Raji (cell line): ENCODE measurements around the gene RNF32.

Source experiments
- POLR2A ChIP-seq: IDR thresholded peaks from 2 replicates; pipeline ENCODE4 v1.6.1; 2011; ENCODE audit warnings: low read depth, low read length, control low read depth; ENCODE audit not compliant: insufficient read depth

Gene RNF32

DNA sequence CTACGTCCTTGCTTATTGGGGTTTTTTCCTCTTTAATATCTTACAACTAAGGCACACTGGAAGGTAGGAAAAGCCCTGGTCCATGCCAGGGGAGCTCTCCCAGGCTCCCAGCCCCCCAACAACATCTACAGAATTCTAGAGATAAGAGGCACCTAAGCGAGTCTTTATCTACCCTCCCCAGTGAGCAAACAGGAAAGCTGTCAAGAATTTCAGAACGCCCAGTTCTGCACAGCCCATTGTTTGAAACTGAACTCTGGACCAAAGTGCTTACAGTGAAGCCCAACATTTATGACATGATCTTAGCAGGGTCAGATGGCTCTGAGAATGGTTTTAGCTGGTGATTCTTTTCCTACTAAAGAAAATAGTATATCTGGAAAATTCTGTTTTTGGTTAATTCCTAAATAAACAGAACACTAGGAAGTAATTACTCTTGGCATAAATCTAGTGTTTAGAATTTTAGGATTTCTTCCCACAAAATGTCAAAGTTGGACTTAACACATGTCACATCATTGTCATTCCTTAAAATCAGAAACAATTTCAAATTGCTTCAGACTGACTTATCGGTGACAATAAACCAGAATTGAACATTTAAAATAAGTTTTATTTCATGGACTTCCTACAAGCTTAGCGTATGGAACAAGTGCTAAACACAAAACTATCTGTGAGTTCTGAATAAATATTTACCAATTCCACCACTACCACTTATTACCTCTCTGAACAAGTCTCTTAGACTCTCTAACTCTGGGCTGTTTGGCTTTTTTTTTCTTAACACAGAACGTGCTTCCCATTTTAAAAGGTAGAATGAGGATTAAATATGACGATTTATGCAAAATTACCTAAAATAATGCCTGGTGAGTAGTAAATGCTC is 31.3 kb upstream of the RNF32 start:
- TF ChIP-seq POLR2A, result no peak

DNA sequence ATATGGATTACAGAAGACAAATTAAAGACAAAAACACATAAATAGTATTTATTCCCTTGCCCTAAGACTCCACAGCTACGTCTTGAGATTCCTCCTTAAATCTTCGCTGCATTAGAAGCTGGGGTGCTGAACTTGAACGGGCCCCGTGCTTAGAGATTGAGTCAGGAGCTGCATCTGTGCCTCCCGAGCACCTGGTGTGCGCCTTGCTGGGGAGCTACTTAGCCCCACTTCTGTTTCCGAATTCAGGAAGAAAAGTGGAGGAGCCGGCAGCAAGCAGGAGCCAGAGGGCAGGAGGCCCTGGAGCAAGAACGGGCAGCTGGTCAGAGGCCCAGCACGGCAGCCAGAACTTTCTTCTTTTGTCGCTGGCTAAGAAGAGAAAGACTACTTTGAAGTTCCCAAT is 30.4 kb upstream of the RNF32 start:
- no peak for TF ChIP-seq POLR2A

DNA sequence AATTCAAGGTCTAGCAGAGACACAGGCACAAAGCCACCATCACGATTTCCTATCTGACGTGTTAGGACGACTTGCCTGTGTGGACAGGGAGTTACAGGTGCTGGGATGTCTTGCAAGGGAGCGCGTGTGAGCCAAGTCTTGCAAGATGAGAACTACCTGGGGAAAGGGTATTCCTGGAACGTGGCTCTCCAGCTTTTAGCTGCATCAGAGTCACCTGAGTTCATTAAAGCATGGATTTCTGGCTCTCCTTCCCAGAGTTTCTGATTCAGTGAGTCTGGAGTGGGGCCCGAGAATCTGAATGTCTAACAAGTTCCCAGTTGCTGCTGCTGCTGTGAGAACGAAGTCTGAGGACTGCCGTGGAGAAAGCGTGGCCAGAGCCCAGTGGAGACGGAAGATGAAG is 30.0 kb upstream of the RNF32 start:
- TF ChIP-seq POLR2A, result no peak

DNA sequence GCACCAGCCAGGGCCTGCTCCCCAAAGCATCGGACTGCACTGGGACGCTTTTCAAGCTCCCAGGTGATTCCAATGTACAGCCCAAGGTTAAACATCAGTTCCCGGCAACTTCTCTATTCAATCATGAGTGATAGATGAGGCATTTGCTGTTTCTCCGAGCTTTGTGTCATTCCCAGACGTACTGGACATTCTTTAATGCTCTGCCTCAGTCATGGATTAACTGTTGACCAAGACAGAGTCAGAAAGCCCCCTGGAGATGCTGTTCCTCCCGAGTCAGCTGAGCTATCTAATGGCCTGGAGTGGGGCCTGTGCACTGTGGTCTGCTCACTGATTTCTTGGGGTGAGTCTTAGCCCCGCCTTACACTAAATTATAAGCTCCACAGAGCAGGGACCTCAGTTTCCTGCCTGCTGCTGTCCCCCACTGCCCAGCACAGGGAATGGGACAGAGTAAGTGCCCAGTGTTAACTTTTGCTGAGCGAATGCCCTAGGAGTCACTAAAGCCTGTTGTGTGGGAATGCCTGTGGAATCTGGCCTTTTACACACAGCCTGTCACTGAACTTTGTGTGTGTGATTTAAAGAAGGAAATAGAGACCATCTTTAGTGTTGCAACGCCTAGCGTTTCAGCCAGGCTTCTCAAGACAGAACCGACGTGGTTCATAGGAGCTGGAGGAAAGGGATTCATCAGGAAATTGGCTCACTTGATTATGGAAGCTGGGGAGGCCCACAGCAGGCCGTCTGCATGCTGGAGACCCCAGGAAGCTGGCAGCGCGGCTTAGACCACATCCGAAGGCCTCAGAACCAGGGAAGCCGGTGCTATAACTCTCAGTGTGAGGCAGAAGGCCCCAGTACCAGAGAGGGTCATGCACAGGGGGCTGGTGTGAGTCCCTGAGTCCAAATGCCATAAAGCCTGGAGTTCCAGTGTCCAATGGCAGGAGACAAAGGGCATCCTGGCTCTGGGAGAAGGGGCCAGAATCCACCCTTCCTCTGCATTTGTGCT is 29.3 kb upstream of the RNF32 start:
- no peak for TF ChIP-seq POLR2A

DNA sequence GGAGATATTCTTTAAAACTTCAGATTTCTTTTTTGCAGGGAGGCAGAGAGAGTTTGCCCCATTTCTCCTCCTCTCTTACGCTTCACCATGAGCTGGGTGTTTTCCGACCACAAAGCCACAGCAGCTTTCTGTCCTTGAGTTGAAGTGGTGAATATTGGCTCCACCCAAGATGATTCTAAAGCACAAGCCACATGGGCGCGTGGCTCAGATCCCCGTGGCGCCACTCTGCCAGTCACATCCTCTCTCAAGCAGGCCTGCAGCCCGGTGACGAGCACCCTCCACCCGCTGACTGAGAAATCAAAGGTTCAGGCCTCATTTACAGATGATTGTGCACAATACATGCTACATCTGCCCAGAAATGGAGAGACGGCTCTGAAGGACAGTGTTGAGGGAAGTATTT is 27.6 kb upstream of the RNF32 start:
- TF ChIP-seq POLR2A, result no peak

DNA sequence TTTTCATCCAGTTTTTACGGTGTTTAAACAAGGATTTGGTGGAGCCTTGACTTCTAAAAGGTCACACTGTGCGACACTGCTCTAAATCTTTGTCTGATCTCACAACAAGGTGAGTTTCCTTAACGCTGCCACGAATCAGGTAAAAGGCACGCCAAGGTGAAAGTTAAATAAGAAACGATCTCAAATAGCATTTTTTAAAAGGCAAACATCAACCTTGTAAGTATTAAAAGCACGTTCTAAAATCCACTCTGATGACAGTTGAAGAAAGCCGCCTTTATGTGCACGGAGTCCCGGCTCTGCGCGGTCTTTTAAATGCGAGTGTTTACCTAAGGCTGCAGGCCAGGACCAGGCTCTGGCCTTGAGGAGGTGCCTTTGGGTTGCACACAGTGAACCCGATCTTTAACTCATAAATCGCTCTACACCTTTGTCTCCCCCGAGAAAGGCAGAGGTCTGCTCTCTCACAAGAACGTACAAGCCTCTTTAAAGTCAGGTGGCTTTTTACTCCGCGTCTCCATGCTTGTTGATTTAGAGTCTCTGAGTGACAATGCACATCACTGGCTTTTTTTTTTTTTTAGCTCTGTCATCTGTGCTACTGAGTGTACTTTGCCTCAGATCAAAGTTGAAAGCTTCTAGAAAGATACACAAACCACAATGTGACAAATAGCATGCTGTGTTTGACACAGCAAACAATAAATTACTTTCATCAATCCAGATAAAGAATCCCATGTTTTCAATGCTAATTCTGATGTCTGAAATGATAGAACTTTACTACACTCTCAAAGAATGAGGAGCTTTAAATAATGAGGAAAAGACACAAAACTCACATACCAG is 25.9 kb upstream of the RNF32 start:
- no peak for TF ChIP-seq POLR2A

DNA sequence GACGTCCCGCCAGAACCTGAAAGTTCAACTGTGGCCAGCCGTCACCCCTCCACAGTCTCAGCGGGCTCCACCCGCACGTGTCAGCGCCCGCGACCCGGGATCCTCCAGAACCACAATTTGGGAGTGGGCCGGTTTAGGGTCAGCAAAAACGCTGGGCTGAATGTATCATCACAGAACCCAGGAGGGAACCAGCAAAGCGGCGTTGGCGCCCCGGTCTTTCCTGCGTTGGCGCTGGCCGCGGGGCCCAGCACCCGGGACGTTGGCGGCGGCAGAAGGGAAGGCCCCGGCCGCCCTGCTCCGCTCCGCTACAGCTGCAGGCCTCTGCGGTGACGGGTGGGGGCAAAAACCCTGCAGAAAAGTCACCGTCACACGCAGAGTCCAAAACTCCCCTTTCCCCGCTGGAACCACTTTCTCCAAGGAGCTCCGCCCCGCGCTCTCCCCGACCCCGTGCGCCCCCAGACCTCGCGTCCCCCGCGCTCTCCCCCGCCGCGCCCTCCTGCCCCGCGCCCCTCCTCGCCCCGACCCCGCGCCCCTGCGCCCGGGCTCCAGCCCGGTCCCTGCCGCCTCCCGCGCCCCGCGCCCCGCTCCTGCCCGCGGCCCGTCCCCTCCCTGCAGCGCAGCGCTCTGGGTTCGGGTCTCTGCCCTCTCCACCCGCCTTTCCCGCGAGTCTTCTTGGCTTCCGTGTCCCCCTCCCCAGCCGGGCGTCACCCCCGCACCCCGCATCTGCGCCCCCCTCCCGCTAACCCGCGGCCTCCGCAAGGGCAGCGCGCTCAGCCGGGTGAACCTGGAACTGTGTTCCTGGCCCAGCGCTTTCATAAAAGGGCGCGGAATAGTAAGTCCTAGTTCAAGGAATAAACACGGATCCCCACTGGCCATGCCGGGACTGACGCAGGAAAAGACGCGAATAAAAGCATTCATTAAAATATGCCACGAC is 24.0 kb upstream of the RNF32 start:
- no peak for TF ChIP-seq POLR2A

DNA sequence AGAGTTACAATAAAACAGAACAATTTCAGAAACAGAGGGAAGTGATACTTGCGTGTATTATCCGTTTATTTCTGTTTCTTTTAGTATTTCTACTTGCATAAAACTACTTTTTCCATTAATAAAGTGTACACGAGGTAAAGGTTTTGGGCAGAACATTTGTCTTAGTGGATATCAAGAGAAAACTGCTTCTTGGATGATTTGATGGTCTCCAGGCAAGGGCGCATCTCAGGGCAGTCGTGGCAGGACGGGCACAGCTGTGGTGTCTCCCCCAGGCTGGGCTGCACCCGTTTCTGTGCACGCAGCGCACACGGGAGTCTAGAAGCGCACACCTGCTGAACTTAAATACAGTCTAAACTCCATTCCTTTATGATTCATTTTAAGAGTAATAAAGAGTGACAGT is 23.4 kb upstream of the RNF32 start:
- TF ChIP-seq POLR2A, result no peak

DNA sequence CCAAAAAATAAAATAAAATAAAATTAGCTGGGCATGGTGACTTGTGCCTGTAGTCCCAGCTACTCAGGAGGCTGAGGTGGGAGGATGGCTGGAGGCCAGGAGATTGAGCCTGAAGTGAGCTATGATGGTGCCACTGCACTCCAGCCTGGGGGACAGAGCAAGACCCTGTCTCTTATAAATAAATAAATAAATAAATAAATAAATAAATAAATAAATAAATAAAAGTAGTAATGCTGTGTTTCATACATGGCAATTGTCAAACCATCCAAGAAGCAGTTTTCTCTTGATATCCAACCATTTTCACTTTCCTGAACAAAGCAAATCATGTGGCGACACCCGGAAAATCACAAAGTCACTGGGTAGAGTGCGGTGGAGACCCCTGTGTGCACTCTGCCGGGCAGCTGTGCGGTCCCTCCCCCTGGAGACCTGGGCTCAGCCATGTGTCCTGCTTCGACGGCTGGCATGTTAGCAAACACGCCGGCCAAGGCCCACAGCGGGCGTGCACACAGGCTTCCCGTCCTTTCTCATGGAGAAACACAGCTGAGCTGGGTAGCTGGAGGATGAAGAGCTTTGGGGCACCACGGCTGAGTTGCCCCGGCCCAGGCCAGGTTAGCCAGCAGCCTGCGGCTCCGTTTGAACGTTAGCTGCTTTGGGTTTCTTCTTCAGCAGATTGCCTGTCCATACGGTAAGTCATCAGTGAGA is 22.3 kb upstream of the RNF32 start:
- TF ChIP-seq POLR2A, result no peak

DNA sequence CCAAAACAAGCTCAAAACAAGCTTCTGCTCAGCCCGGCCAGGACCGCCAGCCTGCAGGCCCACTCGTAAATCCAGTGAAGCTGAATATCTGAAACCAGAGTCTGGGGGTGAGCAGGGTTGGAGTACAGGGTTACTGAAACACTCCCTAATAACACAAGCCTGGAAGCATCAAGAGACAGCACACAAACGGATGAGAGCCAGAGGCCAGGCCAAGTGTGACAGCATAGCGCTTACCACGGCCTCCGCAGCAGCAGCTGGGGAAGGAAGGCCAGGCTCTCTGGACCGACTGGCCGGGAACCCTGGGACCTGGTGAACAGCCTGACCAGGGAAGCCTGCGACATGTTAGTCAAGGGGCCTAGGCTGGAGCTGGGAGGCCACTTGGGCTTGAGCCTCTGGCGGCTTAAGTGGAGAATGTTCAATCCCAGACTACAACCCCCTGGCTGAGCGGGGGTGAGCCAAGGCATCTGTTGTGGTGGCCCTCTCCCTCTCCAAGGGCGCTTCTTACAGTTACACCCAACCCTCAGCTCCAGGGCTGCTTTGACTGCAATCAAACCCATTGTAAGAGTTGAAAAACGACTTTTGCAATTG is 21.7 kb upstream of the RNF32 start:
- TF ChIP-seq POLR2A, result no peak

DNA sequence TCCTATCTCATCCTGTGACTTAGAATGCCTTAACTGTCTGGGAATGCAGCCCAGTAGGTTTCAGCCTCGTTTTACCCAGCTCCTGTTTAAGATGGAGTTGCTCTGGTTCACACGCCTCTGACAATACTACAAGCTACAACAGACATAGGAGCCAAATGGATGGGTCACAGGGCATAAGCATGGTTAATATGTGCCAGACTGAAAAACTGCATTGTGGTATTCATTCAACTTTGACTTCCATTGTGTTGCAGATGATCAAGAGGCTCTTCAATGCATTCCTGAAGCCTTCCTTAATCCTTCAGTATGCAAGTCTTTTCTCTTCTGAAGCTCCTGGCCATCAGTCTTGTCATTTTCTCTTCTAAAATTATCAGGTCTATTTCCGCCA is 20.3 kb upstream of the RNF32 start:
- TF ChIP-seq POLR2A, result no peak

DNA sequence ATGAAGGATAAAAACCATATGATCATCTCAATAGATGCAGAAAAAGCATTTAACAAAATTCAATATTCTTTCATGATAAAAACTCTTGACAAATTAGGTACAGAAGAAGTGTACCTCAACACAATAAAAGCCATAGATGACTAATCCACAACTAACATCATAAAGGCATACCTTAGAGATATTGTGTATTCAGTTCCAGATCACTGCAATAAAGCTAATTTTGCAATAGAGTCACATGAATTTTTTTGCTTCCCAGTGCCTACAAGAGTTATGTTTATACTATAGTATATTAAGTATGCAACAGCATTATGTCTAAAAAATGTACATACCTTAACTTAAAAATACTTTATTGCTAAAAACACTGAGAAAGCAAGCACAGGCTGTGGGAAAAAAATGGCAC is 18.9 kb upstream of the RNF32 start:
- no peak for TF ChIP-seq POLR2A

DNA sequence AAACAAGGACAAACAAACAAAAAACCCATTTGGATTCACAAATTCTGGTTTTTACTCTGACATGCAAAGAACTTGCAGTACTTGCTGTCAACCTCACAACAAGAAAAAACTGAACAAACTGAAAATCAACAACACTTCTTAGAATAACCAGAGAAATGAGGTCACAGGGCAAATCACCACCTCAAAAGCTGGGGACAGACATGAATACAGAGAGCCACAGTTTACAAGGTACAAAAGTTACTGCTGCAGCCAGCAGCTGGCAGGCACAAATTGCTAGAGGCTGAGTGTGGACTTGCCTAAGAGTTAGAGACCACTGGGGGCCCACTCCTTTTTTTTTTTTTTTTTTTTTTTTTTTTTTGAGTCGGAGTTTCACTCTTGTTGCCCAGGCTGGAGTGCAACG is 15.0 kb upstream of the RNF32 start:
- TF ChIP-seq POLR2A, result no peak
